WTC11 (cell line): ENCODE data around the gene RTN3. TPM values are rescaled to one million over a fixed set of nuclear protein-coding genes. Genes with fewer than 3 reads are reported as not detected.

ENCODE experiments used
- ATF3 ChIP-seq: sonication (generic); formaldehyde crosslinking; conservative IDR thresholded peaks from 2 replicates; pipeline ENCODE4 v1.8.1; 2022; ENCODE audit warnings: mild to moderate bottlenecking, missing genetic modification reagents
- CBFB ChIP-seq: sonication (generic); formaldehyde crosslinking; IDR thresholded peaks from 2 replicates; pipeline ENCODE4 v1.8.1; 2022; ENCODE audit warnings: mild to moderate bottlenecking, low read depth, missing genetic modification reagents
- E2F1 ChIP-seq: sonication (generic); formaldehyde crosslinking; IDR thresholded peaks from 2 replicates; pipeline ENCODE4 v1.8.0; 2022; ENCODE audit warnings: mild to moderate bottlenecking, missing genetic modification reagents
- ERG ChIP-seq: fragments of 250-450 bp; sonication (Bioruptor Pico); IDR thresholded peaks from 2 replicates; pipeline ENCODE4 v1.8.0; 2021; ENCODE audit warnings: mild to moderate bottlenecking
- ESRRA ChIP-seq: sonication (generic); formaldehyde crosslinking; IDR thresholded peaks from 2 replicates; pipeline ENCODE4 v1.8.1; 2022; ENCODE audit warnings: mild to moderate bottlenecking, missing genetic modification reagents, borderline replicate concordance
- FOXJ3 ChIP-seq: sonication (generic); formaldehyde crosslinking; IDR thresholded peaks from 2 replicates; pipeline ENCODE4 v1.9.0; 2021; ENCODE audit warnings: missing genetic modification reagents, mild to moderate bottlenecking, borderline replicate concordance
- FOXP4 ChIP-seq: sonication (generic); formaldehyde crosslinking; IDR thresholded peaks from 2 replicates; pipeline ENCODE4 v1.8.0; 2022; ENCODE audit warnings: mild to moderate bottlenecking, missing genetic modification reagents
- GABPB1 ChIP-seq: sonication (generic); formaldehyde crosslinking; IDR thresholded peaks from 2 replicates; pipeline ENCODE4 v1.8.1; 2023; ENCODE audit warnings: mild to moderate bottlenecking, missing genetic modification reagents
- GRHL2 ChIP-seq: fragments of 250-450 bp; sonication (Bioruptor Pico); IDR thresholded peaks from 2 replicates; pipeline ENCODE4 v1.8.0; 2022; ENCODE audit warnings: mild to moderate bottlenecking, moderate library complexity; ENCODE audit not compliant: insufficient replicate concordance, severe bottlenecking
- IRF1 ChIP-seq: sonication (generic); formaldehyde crosslinking; IDR thresholded peaks from 2 replicates; pipeline ENCODE4 v1.8.0; 2023; ENCODE audit warnings: missing genetic modification reagents
- JAZF1 ChIP-seq: fragments of 250-450 bp; sonication (Bioruptor Pico); IDR thresholded peaks from 2 replicates; pipeline ENCODE4 v1.9.0; 2021; ENCODE audit warnings: moderate library complexity, mild to moderate bottlenecking, inconsistent platforms
- KAT7 ChIP-seq: sonication (generic); formaldehyde crosslinking; IDR thresholded peaks from 2 replicates; pipeline ENCODE4 v1.8.1; 2023; ENCODE audit warnings: missing genetic modification reagents, mild to moderate bottlenecking, borderline replicate concordance
- MAX ChIP-seq: sonication (generic); formaldehyde crosslinking; IDR thresholded peaks from 2 replicates; pipeline ENCODE4 v1.8.0; 2022; ENCODE audit warnings: mild to moderate bottlenecking, missing genetic modification reagents
- MXD4 ChIP-seq: fragments of 250-450 bp; sonication (Bioruptor Pico); IDR thresholded peaks from 2 replicates; pipeline ENCODE4 v1.8.0; 2021; ENCODE audit warnings: mild to moderate bottlenecking, moderate library complexity, borderline replicate concordance
- MYBL2 ChIP-seq: sonication (generic); formaldehyde crosslinking; IDR thresholded peaks from 2 replicates; pipeline ENCODE4 v1.8.1; 2023; ENCODE audit warnings: mild to moderate bottlenecking, moderate library complexity, missing genetic modification reagents
- NFYB ChIP-seq: sonication (generic); formaldehyde crosslinking; conservative IDR thresholded peaks from 2 replicates; pipeline ENCODE4 v1.8.0; 2022; ENCODE audit warnings: low read depth, missing genetic modification reagents
- NR2C2 ChIP-seq: sonication (generic); formaldehyde crosslinking; IDR thresholded peaks from 2 replicates; pipeline ENCODE4 v1.8.0; 2022; ENCODE audit warnings: mild to moderate bottlenecking, missing genetic modification reagents
- PREB ChIP-seq: sonication (generic); formaldehyde crosslinking; IDR thresholded peaks from 2 replicates; pipeline ENCODE4 v1.8.1; 2022; ENCODE audit warnings: mild to moderate bottlenecking, missing genetic modification reagents, moderate library complexity, borderline replicate concordance
- RELA ChIP-seq: sonication (generic); formaldehyde crosslinking; IDR thresholded peaks from 2 replicates; pipeline ENCODE4 v1.8.1; 2022; ENCODE audit warnings: missing genetic modification reagents, mild to moderate bottlenecking, borderline replicate concordance
- SMAD3 ChIP-seq: sonication (generic); formaldehyde crosslinking; IDR thresholded peaks from 2 replicates; pipeline ENCODE4 v1.8.0; 2022; ENCODE audit warnings: missing genetic modification reagents, mild to moderate bottlenecking, borderline replicate concordance
- SOX15 ChIP-seq: fragments of 250-450 bp; sonication (Bioruptor Pico); IDR thresholded peaks from 2 replicates; pipeline ENCODE4 v1.9.0; 2021; ENCODE audit warnings: mild to moderate bottlenecking
- SP1 ChIP-seq: sonication (generic); formaldehyde crosslinking; conservative IDR thresholded peaks from 2 replicates; pipeline ENCODE4 v1.8.1; 2022; ENCODE audit warnings: missing genetic modification reagents
- TEAD4 ChIP-seq: sonication (generic); formaldehyde crosslinking; IDR thresholded peaks from 2 replicates; pipeline ENCODE4 v1.8.0; 2022; ENCODE audit warnings: mild to moderate bottlenecking, missing genetic modification reagents
- ZBTB21 ChIP-seq: sonication (generic); formaldehyde crosslinking; IDR thresholded peaks from 2 replicates; pipeline ENCODE4 v1.8.1; 2023; ENCODE audit warnings: mild to moderate bottlenecking, missing genetic modification reagents, borderline replicate concordance
- ZMAT4 ChIP-seq: fragments of 250-450 bp; sonication (Bioruptor Pico); IDR thresholded peaks from 2 replicates; pipeline ENCODE4 v1.9.0; 2021; ENCODE audit warnings: mild to moderate bottlenecking
- ZNF121 ChIP-seq: sonication (generic); formaldehyde crosslinking; IDR thresholded peaks from 2 replicates; pipeline ENCODE4 v1.8.0; 2023; ENCODE audit warnings: missing genetic modification reagents
- ZNF219 ChIP-seq: sonication (generic); formaldehyde crosslinking; IDR thresholded peaks from 2 replicates; pipeline ENCODE4 v1.8.0; 2023; ENCODE audit warnings: missing genetic modification reagents, mild to moderate bottlenecking, borderline replicate concordance
- ZNF232 ChIP-seq: sonication (generic); formaldehyde crosslinking; IDR thresholded peaks from 2 replicates; pipeline ENCODE4 v1.8.0; 2022; ENCODE audit warnings: mild to moderate bottlenecking, missing genetic modification reagents
- ZNF263 ChIP-seq: sonication (generic); formaldehyde crosslinking; IDR thresholded peaks from 2 replicates; pipeline ENCODE4 v1.8.1; 2022; ENCODE audit warnings: low read depth, mild to moderate bottlenecking, moderate library complexity, missing genetic modification reagents
- total RNA-seq: library from RNA; stranded (reverse); gene quantifications from 3 replicates; pipeline ENCODE4 v1.2.3, GENCODE V29; 2021

RTN3 gene
- total RNA-seq, 1 experiment from 2014 or later, result 159 TPM

GRCh38 chr11:63761931-63762653, 80.8 kb downstream of the RTN3 start (continued):
- no peak for TF ChIP-seq JAZF1
- TF ChIP-seq ZNF121 (CRISPR knock-in tag), result 0 out of 2 replicates have a peak, but pooled peaks have one; percentile 30
- TF ChIP-seq ZMAT4 (CRISPR knock-in tag), result peak; percentile 46; the same call in 1 of the 2 replicates
- peak; percentile 56; the same call in 1 of the 2 replicates for TF ChIP-seq MAX (CRISPR knock-in tag)
- 0 out of 2 replicates have a peak, but pooled peaks have one; percentile 34 for TF ChIP-seq SP1 (CRISPR knock-in tag)
- peak; percentile 93 for TF ChIP-seq ZNF263 (CRISPR knock-in tag)
- TF ChIP-seq MXD4 (CRISPR knock-in tag), result no peak
- TF ChIP-seq NR2C2 (CRISPR knock-in tag), result no peak
- TF ChIP-seq RELA (CRISPR knock-in tag), result no peak
- TF ChIP-seq FOXJ3, result no peak
- no peak for TF ChIP-seq IRF1 (CRISPR knock-in tag)
- peak; percentile 36; the same call in 1 of the 2 replicates for TF ChIP-seq CBFB
- no peak for TF ChIP-seq GABPB1
- no peak; the same call in 1 of the 2 replicates for TF ChIP-seq ESRRA (CRISPR knock-in tag)
- no peak for TF ChIP-seq NFYB (CRISPR knock-in tag)
- no peak for TF ChIP-seq PREB (CRISPR knock-in tag)
- no peak for TF ChIP-seq ATF3 (CRISPR knock-in tag)
- no peak; the same call in 1 of the 2 replicates for TF ChIP-seq FOXP4
- TF ChIP-seq SMAD3 (CRISPR knock-in tag), result no peak
- no peak for TF ChIP-seq ZNF232 (CRISPR knock-in tag)
- no peak for TF ChIP-seq GRHL2 (CRISPR knock-in tag)
- no peak for TF ChIP-seq TEAD4 (CRISPR knock-in tag)
- TF ChIP-seq KAT7 (CRISPR knock-in tag), result no peak; the same call in 1 of the 2 replicates
- TF ChIP-seq SOX15, result no peak
- 0 out of 2 replicates have a peak, but pooled peaks have one; percentile 20 for TF ChIP-seq ERG (CRISPR knock-in tag)
- no peak for TF ChIP-seq MYBL2 (CRISPR knock-in tag)
- TF ChIP-seq E2F1 (CRISPR knock-in tag), result no peak
- TF ChIP-seq ZBTB21 (CRISPR knock-in tag), result no peak
- no peak; the same call in 1 of the 2 replicates for TF ChIP-seq ZNF219 (CRISPR knock-in tag)
